ENCODE results near the gene RHOBTB3. TPM values are rescaled to one million over a fixed set of nuclear protein-coding genes. Genes with fewer than 3 reads are reported as not detected.
A peak's percentile ranks its signal among the peaks of the same experiment; 100 is the strongest.

Gene RHOBTB3
- total RNA-seq, 1 donor = 82.2 TPM

GRCh38 chr5:95715799-95716461 is 15.2 kb upstream of the RHOBTB3 start:
- no peak for TF ChIP-seq CTCF (IDR thresholded peaks at IDR 0.05; ENCODE audit: insufficient read depth, low read length)
- no peak overlapping the region for H3K4me3 ChIP-seq (ENCODE audit: low read depth, low read length)
- DNase-seq (ENCODE audit: low read depth) = peak; percentile 88

GRCh38 chr5:95717439-95717838 is 13.7 kb upstream of the RHOBTB3 start:
- TF ChIP-seq CTCF (IDR thresholded peaks at IDR 0.05; ENCODE audit: insufficient read depth, low read length) = no peak
- H3K4me3 ChIP-seq (ENCODE audit: low read depth, low read length) = no peak overlapping the region
- DNase-seq (ENCODE audit: low read depth) = no peak

- no peak overlapping the region for H3K4me3 ChIP-seq (ENCODE audit: low read depth, low read length)
- DNase-seq (ENCODE audit: low read depth) = no peak
- no peak for TF ChIP-seq CTCF (IDR thresholded peaks at IDR 0.05; ENCODE audit: insufficient read depth, low read length)
Observed at GRCh38 chr5:95718203-95718602, 12.9 kb upstream of the RHOBTB3 start.

- no peak for TF ChIP-seq CTCF (IDR thresholded peaks at IDR 0.05; ENCODE audit: insufficient read depth, low read length)
- no peak overlapping the region for H3K4me3 ChIP-seq (ENCODE audit: low read depth, low read length)
- no peak for DNase-seq (ENCODE audit: low read depth)
Observed at GRCh38 chr5:95718738-95719137, 12.4 kb upstream of the RHOBTB3 start.

GRCh38 chr5:95720094-95720786 is 10.9 kb upstream of the RHOBTB3 start:
- H3K4me3 ChIP-seq (ENCODE audit: low read depth, low read length) = no peak overlapping the region
- TF ChIP-seq CTCF (IDR thresholded peaks at IDR 0.05; ENCODE audit: insufficient read depth, low read length) = no peak
- DNase-seq (ENCODE audit: low read depth) = no peak

- no peak for TF ChIP-seq CTCF (IDR thresholded peaks at IDR 0.05; ENCODE audit: insufficient read depth, low read length)
- no peak for DNase-seq (ENCODE audit: low read depth)
Observed at GRCh38 chr5:95721582-95722295, 9.4 kb upstream of the RHOBTB3 start.

More at GRCh38 chr5:95721582-95722295, 9.4 kb upstream of the RHOBTB3 start:
- H3K4me3 ChIP-seq (ENCODE audit: low read depth, low read length) = no peak overlapping the region

All from fibroblast of the aortic adventitia (primary cell).